ENCODE measurements around the gene KIF26A.

DNA sequence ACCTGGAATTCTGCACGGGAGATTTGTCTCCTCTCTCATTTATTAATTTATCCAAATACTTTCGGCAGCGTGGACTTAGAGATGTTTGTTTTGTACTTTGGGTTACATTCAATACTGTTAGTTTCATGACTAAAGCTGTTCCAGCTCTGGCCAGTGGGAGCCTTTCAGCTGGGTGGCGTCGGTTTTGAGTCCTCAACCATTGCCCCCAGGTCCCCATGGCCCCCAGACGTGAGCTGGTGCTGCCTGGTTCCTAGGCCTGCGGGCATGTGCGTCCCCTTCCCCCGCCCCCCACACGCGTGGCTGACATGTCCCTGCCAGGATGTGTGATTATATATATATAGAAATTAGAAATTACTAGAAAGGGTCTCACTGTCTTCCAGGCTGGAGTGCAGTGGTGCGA lies 48.2 kb downstream of the KIF26A start:
- TF ChIP-seq, protein P1, sequence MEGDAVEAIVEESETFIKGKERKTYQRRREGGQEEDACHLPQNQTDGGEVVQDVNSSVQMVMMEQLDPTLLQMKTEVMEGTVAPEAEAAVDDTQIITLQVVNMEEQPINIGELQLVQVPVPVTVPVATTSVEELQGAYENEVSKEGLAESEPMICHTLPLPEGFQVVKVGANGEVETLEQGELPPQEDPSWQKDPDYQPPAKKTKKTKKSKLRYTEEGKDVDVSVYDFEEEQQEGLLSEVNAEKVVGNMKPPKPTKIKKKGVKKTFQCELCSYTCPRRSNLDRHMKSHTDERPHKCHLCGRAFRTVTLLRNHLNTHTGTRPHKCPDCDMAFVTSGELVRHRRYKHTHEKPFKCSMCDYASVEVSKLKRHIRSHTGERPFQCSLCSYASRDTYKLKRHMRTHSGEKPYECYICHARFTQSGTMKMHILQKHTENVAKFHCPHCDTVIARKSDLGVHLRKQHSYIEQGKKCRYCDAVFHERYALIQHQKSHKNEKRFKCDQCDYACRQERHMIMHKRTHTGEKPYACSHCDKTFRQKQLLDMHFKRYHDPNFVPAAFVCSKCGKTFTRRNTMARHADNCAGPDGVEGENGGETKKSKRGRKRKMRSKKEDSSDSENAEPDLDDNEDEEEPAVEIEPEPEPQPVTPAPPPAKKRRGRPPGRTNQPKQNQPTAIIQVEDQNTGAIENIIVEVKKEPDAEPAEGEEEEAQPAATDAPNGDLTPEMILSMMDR (IDR thresholded peaks at IDR 0.05): no peak
- TF ChIP-seq POLR2AphosphoS5 (IDR thresholded peaks at IDR 0.05) (no peak), EP300 (IDR thresholded peaks at IDR 0.05) (no peak)
